Measurements from ENCODE around the gene TMEM198.

Gene TMEM198

DNA sequence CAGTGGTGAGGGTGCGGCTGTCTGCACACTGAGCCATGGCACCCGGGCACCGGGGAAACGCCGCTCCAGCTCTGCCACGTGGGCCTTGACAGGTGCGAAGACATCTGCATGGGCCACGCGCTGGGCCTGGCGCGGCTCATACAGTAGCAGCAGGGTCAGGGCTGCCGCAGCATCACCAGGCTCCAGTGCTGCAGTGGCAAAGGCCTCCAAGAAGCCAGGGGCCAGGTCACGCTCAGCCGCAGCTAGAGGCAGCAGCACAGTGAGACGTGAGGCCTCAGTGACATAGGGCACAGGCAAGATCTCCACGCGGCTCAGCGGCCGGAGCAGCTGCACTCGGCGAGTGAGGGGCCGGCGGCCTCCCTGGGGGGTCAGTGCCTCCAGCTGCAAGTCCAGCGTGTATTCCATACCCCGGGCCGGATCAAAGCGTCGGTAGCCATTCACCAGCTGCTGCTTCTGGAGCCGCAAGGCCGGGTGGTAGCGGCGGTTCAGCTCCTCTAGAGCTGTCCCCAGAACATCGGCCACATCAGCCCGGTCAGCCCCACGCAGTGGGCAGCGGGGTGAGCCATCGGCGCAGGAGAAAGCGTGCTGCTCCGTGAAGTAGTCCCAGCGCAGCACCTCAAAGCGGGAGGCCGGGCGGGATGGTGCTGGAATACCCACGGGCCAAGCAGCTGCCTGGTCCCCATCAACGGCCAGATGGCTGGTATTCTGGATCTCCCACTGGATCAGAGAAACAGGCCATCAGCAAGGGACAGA, 3.7 kb upstream of the TMEM198 start:
- no peak overlapping the region for H3K9ac ChIP-seq (ENCODE audit: low read depth, low read length)
- peaks cover 21% of the 10 kb centered on the region for H3K36me3 ChIP-seq (ENCODE audit: insufficient read depth, low read length)
- H3K9me3 ChIP-seq (ENCODE audit: insufficient read depth, low read depth, low read length), result no peaks in the 10 kb centered on the region
- H3K4me3 ChIP-seq (ENCODE audit: low read length), result no peak overlapping the region
- H3K4me1 ChIP-seq (ENCODE audit: insufficient read depth, low read length), result peaks cover 16% of the 10 kb centered on the region
- peaks cover 20% of the 10 kb centered on the region; the same call in 1 of the 2 replicates for H3K27me3 ChIP-seq (ENCODE audit: insufficient read depth, low read length)
- H3K27ac ChIP-seq (ENCODE audit: low read depth, low read length), result no peak overlapping the region
- WGBS, result 95% methylated on average over 46 of the region's 46 CpGs

DNA sequence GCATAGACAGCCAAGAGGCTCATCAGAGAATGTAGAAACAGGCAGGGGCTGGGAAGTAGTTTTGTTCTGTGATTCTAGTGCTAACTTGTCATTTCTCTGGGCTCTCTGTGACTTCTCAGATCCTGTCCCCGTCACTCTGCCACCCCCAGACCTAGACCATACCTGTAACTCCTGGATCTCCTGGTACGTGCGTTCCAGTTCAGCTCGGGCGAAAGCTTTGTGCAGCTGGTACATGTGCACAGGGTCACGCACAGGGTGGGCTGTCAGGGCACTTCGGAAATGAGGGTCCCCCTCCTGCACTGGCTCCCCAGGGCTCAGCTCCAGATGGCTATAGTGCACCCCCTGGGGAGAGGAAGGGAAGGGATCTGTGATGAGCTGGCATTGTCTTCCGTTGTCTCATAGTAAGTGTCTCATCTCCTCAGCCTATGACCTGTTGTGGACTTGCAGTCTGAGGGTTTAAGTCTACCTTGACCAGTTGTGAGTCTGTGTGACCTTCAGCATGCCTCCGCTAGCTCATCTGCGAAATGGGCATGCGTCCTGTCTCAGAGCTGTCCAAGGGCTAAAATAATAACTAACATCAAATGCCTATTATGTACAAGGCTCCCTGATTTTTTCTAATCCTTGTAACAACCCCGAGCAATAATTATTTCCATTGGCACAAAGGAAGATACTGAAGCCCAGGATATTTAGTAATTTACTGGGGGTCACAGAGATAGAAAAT, 2.9 kb upstream of the TMEM198 start:
- Histone ChIP-seq H3K4me1 (ENCODE audit: insufficient read depth, low read length) (peaks cover 16% of the 10 kb centered on the region), H3K4me3 (ENCODE audit: low read length) (no peak overlapping the region), H3K27me3 (ENCODE audit: insufficient read depth, low read length) (peaks cover 27% of the 10 kb centered on the region), H3K9ac (ENCODE audit: low read depth, low read length) (no peak overlapping the region), H3K36me3 (ENCODE audit: insufficient read depth, low read length) (peaks cover 21% of the 10 kb centered on the region), H3K27ac (ENCODE audit: low read depth, low read length) (no peak overlapping the region), H3K9me3 (ENCODE audit: insufficient read depth, low read depth, low read length) (no peaks in the 10 kb centered on the region)
- 95% methylated on average over 11 of the region's 12 CpGs for WGBS

DNA sequence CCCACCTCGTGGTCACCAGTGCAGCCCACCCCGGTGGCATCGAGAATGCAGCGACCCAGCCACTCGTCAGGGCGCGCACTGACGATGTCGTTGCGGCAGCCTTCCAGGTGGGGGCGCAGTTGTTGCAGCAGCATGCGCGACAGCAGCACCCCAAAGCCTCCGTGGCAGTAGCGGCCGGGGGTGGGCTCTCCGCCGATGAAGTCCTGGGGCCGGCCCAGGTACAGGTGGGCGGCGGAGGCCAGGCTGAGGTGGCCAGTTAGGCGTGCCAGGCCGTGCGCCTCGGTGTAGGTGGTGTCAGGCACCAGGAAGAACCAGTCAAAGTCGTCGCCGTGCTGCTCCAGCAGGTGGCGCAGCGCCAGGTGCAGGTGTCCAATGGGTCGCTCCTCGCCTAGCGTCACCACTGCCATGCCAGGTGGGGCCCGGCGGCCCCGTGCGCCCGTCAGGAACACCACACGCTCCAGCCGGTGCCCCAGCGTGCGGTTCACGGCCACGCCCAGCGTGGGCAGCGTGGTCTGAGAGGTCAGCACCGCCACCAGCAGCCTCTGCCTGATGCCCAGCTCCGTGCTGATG, 2.1 kb upstream of the TMEM198 start:
- H3K9ac ChIP-seq (ENCODE audit: low read depth, low read length), result no peak overlapping the region
- WGBS, result 5% methylated on average over 48 of the region's 48 CpGs
- H3K27ac ChIP-seq (ENCODE audit: low read depth, low read length), result no peak overlapping the region

DNA sequence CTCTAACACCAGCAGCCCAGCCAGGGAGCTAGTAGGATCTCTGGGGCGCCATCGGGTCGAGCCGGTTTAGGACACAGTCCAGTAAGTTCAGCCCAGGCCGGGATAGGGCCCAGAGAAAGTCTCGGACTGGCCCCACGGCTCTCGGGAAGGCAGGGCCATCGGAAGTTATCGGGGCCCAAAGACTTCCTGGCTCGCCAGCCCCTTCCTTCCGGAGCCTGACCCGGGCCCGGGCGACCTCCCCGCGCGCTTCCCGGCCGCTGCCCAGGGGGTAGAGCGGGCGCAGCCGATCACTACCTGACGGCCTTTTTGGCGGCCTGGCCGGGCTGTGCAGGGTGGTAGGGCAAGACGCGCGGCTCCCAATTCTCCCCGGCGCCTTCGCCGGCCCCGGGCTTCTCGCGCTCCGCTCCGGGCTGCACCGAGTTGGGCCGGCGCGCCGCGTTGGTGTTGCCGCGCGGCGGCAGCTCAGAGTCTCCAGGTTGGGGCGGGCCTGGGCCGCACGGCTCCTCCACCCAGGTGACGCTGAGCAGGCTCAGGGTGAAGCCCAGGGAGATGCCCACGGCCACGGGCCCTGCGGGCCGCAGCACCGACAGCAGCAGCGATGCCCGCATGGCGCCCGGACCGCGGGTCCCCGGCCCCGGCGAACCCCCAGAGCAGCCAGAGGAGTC, 765 bp upstream of the TMEM198 start:
- H3K9ac ChIP-seq (ENCODE audit: low read depth, low read length), result peak overlapping the region; percentile 71
- under 1% methylated on average over 66 of the region's 66 CpGs for WGBS
- peaks cover 27% of the 10 kb centered on the region for H3K27me3 ChIP-seq (ENCODE audit: insufficient read depth, low read length)
- peaks cover 9% of the 10 kb centered on the region for H3K4me1 ChIP-seq (ENCODE audit: insufficient read depth, low read length)
- H3K9me3 ChIP-seq (ENCODE audit: insufficient read depth, low read depth, low read length), result no peaks in the 10 kb centered on the region
- H3K4me3 ChIP-seq (ENCODE audit: low read length), result peak overlapping the region; percentile 89
- H3K36me3 ChIP-seq (ENCODE audit: insufficient read depth, low read length), result peaks cover 21% of the 10 kb centered on the region
- H3K27ac ChIP-seq (ENCODE audit: low read depth, low read length), result peak overlapping the region; percentile 70; the same call in 1 of the 2 replicates

More for the DNA sequence above, 2.1 kb upstream of the TMEM198 start:
- H3K36me3 ChIP-seq (ENCODE audit: insufficient read depth, low read length), result peaks cover 21% of the 10 kb centered on the region
- peaks cover 27% of the 10 kb centered on the region for H3K27me3 ChIP-seq (ENCODE audit: insufficient read depth, low read length)
- H3K9me3 ChIP-seq (ENCODE audit: insufficient read depth, low read depth, low read length), result no peaks in the 10 kb centered on the region
- H3K4me3 ChIP-seq (ENCODE audit: low read length), result peak overlapping the region; percentile 89
- H3K4me1 ChIP-seq (ENCODE audit: insufficient read depth, low read length), result peaks cover 16% of the 10 kb centered on the region

DNA sequence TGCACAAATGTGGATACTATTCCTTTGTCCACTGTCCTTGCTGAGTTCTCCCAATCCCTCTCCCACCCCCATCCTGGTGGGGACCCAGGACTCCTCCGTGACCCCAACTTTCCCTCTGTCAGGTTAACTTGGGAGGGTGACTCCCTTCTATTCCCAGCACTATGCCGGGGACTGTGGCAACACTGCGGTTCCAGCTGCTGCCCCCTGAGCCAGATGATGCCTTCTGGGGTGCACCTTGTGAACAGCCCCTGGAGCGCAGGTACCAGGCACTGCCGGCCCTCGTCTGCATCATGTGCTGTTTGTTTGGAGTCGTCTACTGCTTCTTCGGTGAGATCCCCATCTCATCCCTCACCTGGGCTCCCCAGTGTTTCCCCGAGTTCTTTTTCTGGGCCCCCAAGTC, 739 bp downstream of the TMEM198 start:
- Histone ChIP-seq H3K4me1 (ENCODE audit: insufficient read depth, low read length) (no peaks in the 10 kb centered on the region; the same call in 1 of the 2 replicates), H3K27me3 (ENCODE audit: insufficient read depth, low read length) (peaks cover 27% of the 10 kb centered on the region), H3K27ac (ENCODE audit: low read depth, low read length) (no peak overlapping the region), H3K9ac (ENCODE audit: low read depth, low read length) (peak overlapping the region; percentile 66; the same call in 1 of the 2 replicates), H3K9me3 (ENCODE audit: insufficient read depth, low read depth, low read length) (no peaks in the 10 kb centered on the region), H3K4me3 (ENCODE audit: low read length) (peak overlapping the region; percentile 89), H3K36me3 (ENCODE audit: insufficient read depth, low read length) (peaks cover 19% of the 10 kb centered on the region)
- WGBS, result 61% methylated on average over 9 of the region's 9 CpGs

DNA sequence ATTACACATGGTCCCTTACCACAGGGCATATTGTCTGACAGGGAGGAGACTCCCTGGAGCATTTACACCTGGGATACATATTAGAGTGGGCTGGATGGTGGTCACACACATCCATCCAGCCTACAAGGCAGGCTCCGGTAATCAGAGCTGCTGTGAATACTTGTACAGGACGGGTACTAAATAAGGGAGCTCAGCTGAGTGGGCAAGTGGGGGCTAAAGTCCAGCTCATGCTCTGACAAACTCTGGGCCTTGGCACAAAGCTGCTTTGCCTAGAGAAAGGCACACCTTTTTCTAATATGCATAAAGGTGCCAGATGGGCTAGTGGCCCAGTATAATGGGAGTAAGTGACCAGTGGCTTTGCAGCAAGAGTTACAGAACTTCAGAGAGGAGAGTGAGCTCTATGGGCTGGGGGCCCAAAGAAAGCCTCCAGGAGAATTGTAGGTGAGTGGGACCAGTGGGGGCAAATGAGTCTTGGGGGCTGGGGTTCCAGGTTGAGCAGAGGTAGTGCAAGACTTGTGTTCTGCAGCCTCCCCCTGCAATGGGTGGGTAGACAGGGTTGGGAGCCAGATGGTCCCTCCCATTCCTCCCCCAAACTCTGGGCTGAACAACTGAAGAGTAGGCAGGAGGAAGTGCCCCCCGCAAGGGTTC, 1.6 kb downstream of the TMEM198 start:
- Histone ChIP-seq H3K27me3 (ENCODE audit: insufficient read depth, low read length) (peaks cover 27% of the 10 kb centered on the region), H3K4me1 (ENCODE audit: insufficient read depth, low read length) (no peaks in the 10 kb centered on the region; the same call in 1 of the 2 replicates), H3K4me3 (ENCODE audit: low read length) (no peak overlapping the region), H3K9me3 (ENCODE audit: insufficient read depth, low read depth, low read length) (no peaks in the 10 kb centered on the region), H3K36me3 (ENCODE audit: insufficient read depth, low read length) (peaks cover 11% of the 10 kb centered on the region), H3K9ac (ENCODE audit: low read depth, low read length) (no peak overlapping the region), H3K27ac (ENCODE audit: low read depth, low read length) (no peak overlapping the region)
- 95% methylated on average over 3 of the region's 3 CpGs for WGBS

DNA sequence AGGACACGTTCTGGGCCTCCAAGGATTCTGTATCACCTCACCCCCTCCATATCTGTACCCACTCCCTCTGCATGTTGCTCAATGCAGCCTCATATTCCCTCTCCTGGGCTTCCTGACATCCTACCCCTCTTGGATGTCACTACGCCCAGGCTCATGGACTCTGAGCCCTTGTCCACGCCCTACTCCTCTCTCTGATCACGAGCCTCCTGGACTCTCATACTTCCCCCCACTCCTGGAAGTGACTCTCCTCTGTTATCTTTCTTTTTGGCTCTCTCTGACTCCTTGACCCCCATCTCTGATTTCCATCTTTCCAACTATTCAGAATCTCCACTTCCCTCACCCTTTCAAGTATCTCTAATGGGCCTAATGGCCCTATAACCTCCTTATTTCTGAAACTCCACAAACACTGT, 2.1 kb downstream of the TMEM198 start:
- H3K9ac ChIP-seq (ENCODE audit: low read depth, low read length), result no peak overlapping the region
- WGBS, result 69% methylated on average over 4 of the region's 4 CpGs
- peaks cover 5% of the 10 kb centered on the region for H3K36me3 ChIP-seq (ENCODE audit: insufficient read depth, low read length)
- H3K4me3 ChIP-seq (ENCODE audit: low read length), result no peak overlapping the region
- no peak overlapping the region for H3K27ac ChIP-seq (ENCODE audit: low read depth, low read length)
- peaks cover 32% of the 10 kb centered on the region for H3K27me3 ChIP-seq (ENCODE audit: insufficient read depth, low read length)
- H3K9me3 ChIP-seq (ENCODE audit: insufficient read depth, low read depth, low read length), result no peaks in the 10 kb centered on the region
- peaks cover under 1% of the 10 kb centered on the region; the same call in 1 of the 2 replicates for H3K4me1 ChIP-seq (ENCODE audit: insufficient read depth, low read length)

DNA sequence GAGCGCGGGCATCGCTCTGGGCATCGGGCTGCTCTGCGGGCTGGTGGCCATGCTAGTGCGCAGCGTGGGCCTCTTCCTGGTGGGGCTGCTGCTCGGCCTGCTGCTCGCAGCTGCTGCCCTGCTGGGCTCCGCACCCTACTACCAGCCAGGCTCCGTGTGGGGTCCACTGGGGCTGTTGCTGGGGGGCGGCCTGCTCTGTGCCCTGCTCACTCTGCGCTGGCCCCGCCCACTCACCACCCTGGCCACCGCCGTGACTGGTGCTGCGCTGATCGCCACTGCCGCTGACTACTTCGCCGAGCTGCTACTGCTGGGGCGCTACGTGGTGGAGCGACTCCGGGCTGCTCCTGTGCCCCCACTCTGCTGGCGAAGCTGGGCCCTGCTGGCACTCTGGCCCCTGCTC, 3.8 kb downstream of the TMEM198 start:
- Histone ChIP-seq H3K4me3 (ENCODE audit: low read length) (no peak overlapping the region), H3K27me3 (ENCODE audit: insufficient read depth, low read length) (peaks cover 35% of the 10 kb centered on the region), H3K9me3 (ENCODE audit: insufficient read depth, low read depth, low read length) (no peaks in the 10 kb centered on the region), H3K36me3 (ENCODE audit: insufficient read depth, low read length) (no peaks in the 10 kb centered on the region), H3K27ac (ENCODE audit: low read depth, low read length) (no peak overlapping the region), H3K9ac (ENCODE audit: low read depth, low read length) (no peak overlapping the region), H3K4me1 (ENCODE audit: insufficient read depth, low read length) (peaks cover 3% of the 10 kb centered on the region; the same call in 1 of the 2 replicates)
- 96% methylated on average over 26 of the region's 26 CpGs for WGBS

DNA sequence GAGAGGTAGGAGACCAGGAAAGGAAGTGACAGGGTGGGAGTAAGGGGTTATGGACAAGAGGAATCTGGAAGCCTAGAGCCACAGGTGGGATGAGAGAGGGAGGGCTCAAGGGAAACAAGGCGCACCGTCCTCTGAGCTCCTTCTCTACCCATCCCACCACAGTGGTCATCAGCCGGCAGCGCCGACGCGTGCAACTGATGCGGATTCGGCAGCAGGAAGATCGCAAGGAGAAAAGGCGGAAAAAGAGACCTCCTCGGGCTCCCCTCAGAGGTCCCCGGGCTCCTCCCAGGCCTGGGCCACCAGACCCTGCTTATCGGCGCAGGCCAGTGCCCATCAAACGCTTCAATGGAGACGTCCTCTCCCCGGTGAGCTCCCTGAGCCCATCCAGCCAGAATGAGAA, 5.2 kb downstream of the TMEM198 start:
- 94% methylated on average over 18 of the region's 18 CpGs for WGBS
- H3K4me3 ChIP-seq (ENCODE audit: low read length), result no peak overlapping the region

DNA sequence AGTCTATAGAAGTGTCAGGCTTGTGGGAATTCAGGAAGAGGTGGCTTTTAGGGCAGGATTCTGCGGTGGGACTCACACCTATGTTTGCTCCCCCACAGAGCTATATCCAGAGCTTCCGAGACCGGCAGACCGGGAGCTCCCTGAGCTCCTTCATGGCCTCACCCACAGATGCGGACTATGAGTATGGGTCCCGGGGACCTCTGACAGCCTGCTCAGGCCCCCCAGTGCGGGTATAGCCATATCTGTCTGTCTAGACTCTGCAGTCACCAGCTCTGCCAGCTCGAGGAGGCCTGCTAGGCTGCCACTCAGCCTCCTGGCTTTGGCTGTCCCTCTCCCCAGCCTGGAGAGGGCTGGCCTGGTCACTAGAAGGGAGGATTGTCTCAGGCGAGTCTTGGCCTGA, 5.8 kb downstream of the TMEM198 start:
- 90% methylated on average over 9 of the region's 9 CpGs for WGBS
- H3K36me3 ChIP-seq (ENCODE audit: insufficient read depth, low read length), result no peaks in the 10 kb centered on the region
- H3K27ac ChIP-seq (ENCODE audit: low read depth, low read length), result no peak overlapping the region
- H3K9ac ChIP-seq (ENCODE audit: low read depth, low read length), result no peak overlapping the region
- peaks cover 44% of the 10 kb centered on the region for H3K27me3 ChIP-seq (ENCODE audit: insufficient read depth, low read length)
- H3K9me3 ChIP-seq (ENCODE audit: insufficient read depth, low read depth, low read length), result no peaks in the 10 kb centered on the region
- H3K4me3 ChIP-seq (ENCODE audit: low read length), result no peak overlapping the region
- H3K4me1 ChIP-seq (ENCODE audit: insufficient read depth, low read length), result peaks cover 3% of the 10 kb centered on the region; the same call in 1 of the 2 replicates

More for the DNA sequence above, 5.2 kb downstream of the TMEM198 start:
- Histone ChIP-seq H3K9ac (ENCODE audit: low read depth, low read length) (no peak overlapping the region), H3K27ac (ENCODE audit: low read depth, low read length) (no peak overlapping the region), H3K4me1 (ENCODE audit: insufficient read depth, low read length) (peaks cover 3% of the 10 kb centered on the region; the same call in 1 of the 2 replicates), H3K27me3 (ENCODE audit: insufficient read depth, low read length) (peaks cover 47% of the 10 kb centered on the region), H3K9me3 (ENCODE audit: insufficient read depth, low read depth, low read length) (no peaks in the 10 kb centered on the region), H3K36me3 (ENCODE audit: insufficient read depth, low read length) (no peaks in the 10 kb centered on the region)
